Mucosa of stomach (tissue), 1 donor: ENCODE data around the gene RPH3AL.

Source experiments
- H3K27me3 ChIP-seq: one replicate; pipeline ENCODE4 v1.7.0; 2013; ENCODE audit warnings: mild to moderate bottlenecking, low read length; ENCODE audit not compliant: control insufficient read depth, insufficient read depth
- H3K36me3 ChIP-seq: one replicate; pipeline ENCODE4 v1.7.0; 2013; ENCODE audit warnings: low read length; ENCODE audit not compliant: control insufficient read depth, insufficient read depth
- H3K4me1 ChIP-seq: one replicate; pipeline ENCODE4 v1.7.0; 2013; ENCODE audit warnings: mild to moderate bottlenecking, low read length; ENCODE audit not compliant: control insufficient read depth, insufficient read depth
- H3K4me3 ChIP-seq: one replicate; pipeline ENCODE4 v1.7.0; 2013; ENCODE audit warnings: low read length
- H3K9ac ChIP-seq: one replicate; pipeline ENCODE4 v1.7.0; 2013; ENCODE audit warnings: mild to moderate bottlenecking, low read length, moderate library complexity
- H3K9me3 ChIP-seq: one replicate; pipeline ENCODE4 v1.7.0; 2013; ENCODE audit warnings: mild to moderate bottlenecking, low read length, moderate library complexity; ENCODE audit not compliant: control insufficient read depth
- donor health status: Pancreatic carcinoma.

RPH3AL gene

GRCh38 chr17:259341-259976 lies 93.1 kb downstream of the RPH3AL start:
- Histone ChIP-seq H3K9me3 (no peaks in the 10 kb centered on the region), H3K4me1 (no peaks in the 10 kb centered on the region), H3K4me3 (no peak overlapping the region), H3K36me3 (no peaks in the 10 kb centered on the region), H3K9ac (no peak overlapping the region), H3K27me3 (no peaks in the 10 kb centered on the region)

- no peaks in the 10 kb centered on the region for H3K4me1 ChIP-seq
- H3K27me3 ChIP-seq: no peaks in the 10 kb centered on the region
- no peak overlapping the region for H3K9ac ChIP-seq
- H3K4me3 ChIP-seq: no peak overlapping the region
- no peaks in the 10 kb centered on the region for H3K9me3 ChIP-seq
- no peaks in the 10 kb centered on the region for H3K36me3 ChIP-seq
These were observed 93.7 kb downstream of the RPH3AL start for GRCh38 chr17:258906-259305.

- Histone ChIP-seq H3K9ac (no peak overlapping the region), H3K36me3 (no peaks in the 10 kb centered on the region), H3K9me3 (no peaks in the 10 kb centered on the region), H3K4me1 (no peaks in the 10 kb centered on the region), H3K4me3 (no peak overlapping the region), H3K27me3 (no peaks in the 10 kb centered on the region)
These were observed 94.4 kb downstream of the RPH3AL start for GRCh38 chr17:258045-258734.

- Histone ChIP-seq H3K9ac (no peak overlapping the region), H3K27me3 (no peaks in the 10 kb centered on the region), H3K4me3 (no peak overlapping the region), H3K4me1 (no peaks in the 10 kb centered on the region), H3K9me3 (no peaks in the 10 kb centered on the region), H3K36me3 (no peaks in the 10 kb centered on the region)
These were observed 99.3 kb downstream of the RPH3AL start for GRCh38 chr17:253091-253846.

GRCh38 chr17:252456-252855 lies 100.2 kb downstream of the RPH3AL start:
- Histone ChIP-seq H3K4me1 (no peaks in the 10 kb centered on the region), H3K27me3 (no peaks in the 10 kb centered on the region), H3K9me3 (no peaks in the 10 kb centered on the region), H3K36me3 (no peaks in the 10 kb centered on the region), H3K4me3 (no peak overlapping the region), H3K9ac (no peak overlapping the region)

GRCh38 chr17:251531-251930 lies 101.1 kb downstream of the RPH3AL start:
- Histone ChIP-seq H3K4me3 (no peak overlapping the region), H3K36me3 (no peaks in the 10 kb centered on the region), H3K27me3 (no peaks in the 10 kb centered on the region), H3K4me1 (no peaks in the 10 kb centered on the region), H3K9ac (no peak overlapping the region), H3K9me3 (no peaks in the 10 kb centered on the region)

GRCh38 chr17:250487-251300 lies 101.9 kb downstream of the RPH3AL start:
- Histone ChIP-seq H3K9me3 (no peaks in the 10 kb centered on the region), H3K27me3 (no peaks in the 10 kb centered on the region), H3K9ac (no peak overlapping the region), H3K4me1 (no peaks in the 10 kb centered on the region), H3K4me3 (no peak overlapping the region), H3K36me3 (no peaks in the 10 kb centered on the region)

- Histone ChIP-seq H3K9me3 (no peaks in the 10 kb centered on the region), H3K9ac (no peak overlapping the region), H3K4me3 (no peak overlapping the region), H3K27me3 (no peaks in the 10 kb centered on the region), H3K36me3 (peaks cover 8% of the 10 kb centered on the region), H3K4me1 (no peaks in the 10 kb centered on the region)
These were observed 103.2 kb downstream of the RPH3AL start for GRCh38 chr17:249236-249993.

GRCh38 chr17:248337-249235 lies 104.0 kb downstream of the RPH3AL start:
- Histone ChIP-seq H3K4me3 (no peak overlapping the region), H3K27me3 (no peaks in the 10 kb centered on the region)

GRCh38 chr17:247767-248166 lies 104.8 kb downstream of the RPH3AL start:
- Histone ChIP-seq H3K4me1 (no peaks in the 10 kb centered on the region), H3K36me3 (peaks cover 8% of the 10 kb centered on the region), H3K4me3 (no peak overlapping the region), H3K27me3 (no peaks in the 10 kb centered on the region), H3K9ac (no peak overlapping the region), H3K9me3 (no peaks in the 10 kb centered on the region)

More at GRCh38 chr17:248337-249235, 104.0 kb downstream of the RPH3AL start:
- H3K4me1 ChIP-seq: no peaks in the 10 kb centered on the region
- peaks cover 8% of the 10 kb centered on the region for H3K36me3 ChIP-seq
- H3K9me3 ChIP-seq: no peaks in the 10 kb centered on the region
- H3K9ac ChIP-seq: no peak overlapping the region
